HG02970 (cell line): ENCODE results near the gene ZNF230.
A peak's percentile ranks its signal among the peaks of the same experiment; 100 is the strongest.

Experiments used
- ATAC-seq: cut with Tn5 transposase; IDR thresholded peaks from one replicate; pipeline ENCODE4 v1.9.1; 2021; ENCODE audit warnings: mild to moderate bottlenecking, moderate library complexity, moderate number of reproducible peaks; ENCODE audit not compliant: unreplicated experiment, low FRiP score

Gene ZNF230

GRCh38 chr19:44032001-44032610 is 29.3 kb downstream of the ZNF230 start:
- no peak for ATAC-seq

GRCh38 chr19:44042147-44042546 is 39.4 kb downstream of the ZNF230 start:
- ATAC-seq: no peak

GRCh38 chr19:44050740-44051649 is 48.2 kb downstream of the ZNF230 start:
- no peak for ATAC-seq

GRCh38 chr19:44051650-44052402 is 49.1 kb downstream of the ZNF230 start, which contains the start of gene ZNF223:
Gene ZNF223, plus strand, starts transcription at chr19:44052036. Its CDS starts 3,141 bp downstream, at chr19:44055177.
- peak; percentile 68 for ATAC-seq

- ATAC-seq: no peak
These were observed 53.1 kb downstream of the ZNF230 start for GRCh38 chr19:44055870-44056269.

- ATAC-seq: no peak
These were observed 56.5 kb downstream of the ZNF230 start for GRCh38 chr19:44059229-44059628.

GRCh38 chr19:44061038-44061437 is 58.3 kb downstream of the ZNF230 start:
- ATAC-seq: no peak
